GM12872 (cell line): ENCODE results near the gene ADAM23.

Experiments used
- CTCF ChIP-seq: IDR thresholded peaks from 3 replicates; pipeline ENCODE4 v1.5.1; 2011; ENCODE audit warnings: low read depth, mild to moderate bottlenecking, low read length, moderate library complexity; ENCODE audit not compliant: insufficient read depth

The ADAM23 gene

GRCh38 chr2:206445948-206446347 lies 2.6 kb downstream of the ADAM23 start:
- TF ChIP-seq CTCF = no peak

GRCh38 chr2:206452242-206452641 lies 8.9 kb downstream of the ADAM23 start:
- TF ChIP-seq CTCF = no peak

GRCh38 chr2:206452750-206453149 lies 9.4 kb downstream of the ADAM23 start:
- no peak for TF ChIP-seq CTCF

GRCh38 chr2:206456078-206456754 lies 12.9 kb downstream of the ADAM23 start:
- no peak for TF ChIP-seq CTCF

- TF ChIP-seq CTCF = no peak
These were observed 13.9 kb downstream of the ADAM23 start for GRCh38 chr2:206457188-206457634.

- TF ChIP-seq CTCF = no peak
These were observed 19.0 kb downstream of the ADAM23 start for GRCh38 chr2:206462240-206462854.

- TF ChIP-seq CTCF = no peak
These were observed 20.4 kb downstream of the ADAM23 start for GRCh38 chr2:206463685-206464084.
